GM19468 (cell line): ENCODE data around the gene SORCS3.

ENCODE experiments used
- ATAC-seq: cut with Tn5 transposase; IDR thresholded peaks from one replicate; pipeline ENCODE4 v1.9.1; 2021; ENCODE audit warnings: mild to moderate bottlenecking, moderate library complexity, moderate number of reproducible peaks; ENCODE audit not compliant: unreplicated experiment; ENCODE audit errors: extremely low read depth

Gene SORCS3

GRCh38 chr10:105197598-105198364, 556.7 kb downstream of the SORCS3 start:
- ATAC-seq = no peak

DNA sequence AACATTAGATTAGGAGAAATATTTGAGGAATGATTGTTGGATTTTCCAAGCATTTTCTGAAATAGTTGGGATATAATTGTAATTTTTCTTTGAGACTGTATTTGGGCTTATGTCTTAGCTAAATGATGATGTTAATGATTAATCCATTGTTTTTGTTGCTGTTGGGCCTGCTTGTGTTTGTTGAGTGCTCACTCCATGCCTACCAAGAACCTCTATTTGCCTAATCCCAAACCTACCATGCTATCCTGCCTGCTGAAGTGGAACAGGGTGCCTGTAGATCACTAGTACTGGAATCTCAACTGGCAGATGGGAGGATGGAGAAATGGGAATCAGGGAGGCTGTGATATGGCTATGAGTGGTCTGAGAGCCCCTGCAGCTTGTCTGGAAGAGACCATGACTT, 565.5 kb downstream of the SORCS3 start:
- ATAC-seq = no peak

DNA sequence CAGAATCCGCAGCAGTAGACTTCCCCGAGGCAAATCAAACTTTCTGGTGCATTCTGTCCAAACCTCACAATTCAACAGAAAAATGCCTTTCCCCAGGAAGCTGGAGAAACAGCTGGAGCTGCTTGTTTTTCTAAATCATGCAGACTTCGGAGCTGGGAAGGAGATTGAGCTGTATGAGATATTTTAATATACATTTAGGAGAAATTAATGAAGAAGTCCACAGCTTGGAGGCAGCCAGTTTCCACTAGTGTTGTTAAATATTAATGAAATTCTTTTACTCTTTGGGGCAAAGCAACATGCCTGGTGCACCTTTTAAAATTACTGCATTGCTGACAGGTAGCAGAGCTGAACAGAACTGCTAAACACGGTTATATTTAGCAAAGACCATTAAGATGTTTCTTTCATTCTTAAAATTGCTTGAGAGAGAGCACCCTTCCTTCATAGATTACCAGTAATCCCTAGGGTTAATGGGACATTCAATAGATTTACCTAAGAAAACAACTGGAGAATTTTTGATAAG, 566.4 kb downstream of the SORCS3 start:
- no peak for ATAC-seq

- no peak for ATAC-seq
Measured at GRCh38 chr10:105210546-105210945, 569.5 kb downstream of the SORCS3 start.

GRCh38 chr10:105237685-105238084, 596.6 kb downstream of the SORCS3 start:
- no peak for ATAC-seq

GRCh38 chr10:105239311-105240219, 598.5 kb downstream of the SORCS3 start:
- no peak for ATAC-seq

DNA sequence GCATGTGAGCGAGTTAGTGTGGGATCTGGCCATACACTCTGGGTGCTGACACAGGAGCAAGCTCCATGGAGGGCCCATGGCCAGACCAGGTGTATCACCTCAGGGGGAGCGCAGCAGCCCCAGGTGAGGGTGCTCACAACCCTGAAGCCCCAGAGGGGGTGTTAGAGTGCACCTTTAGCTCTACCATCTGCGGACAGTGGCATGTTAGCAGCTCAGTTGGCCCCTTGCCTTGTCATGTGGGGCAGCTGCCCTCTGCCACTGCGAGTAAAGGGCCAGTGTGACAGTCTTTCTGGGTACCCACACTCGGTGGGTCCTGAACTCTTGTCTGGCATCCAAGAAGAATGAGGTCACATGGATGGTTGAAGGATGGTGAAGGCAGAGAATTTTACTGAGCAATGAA, 600.2 kb downstream of the SORCS3 start:
- no peak for ATAC-seq

DNA sequence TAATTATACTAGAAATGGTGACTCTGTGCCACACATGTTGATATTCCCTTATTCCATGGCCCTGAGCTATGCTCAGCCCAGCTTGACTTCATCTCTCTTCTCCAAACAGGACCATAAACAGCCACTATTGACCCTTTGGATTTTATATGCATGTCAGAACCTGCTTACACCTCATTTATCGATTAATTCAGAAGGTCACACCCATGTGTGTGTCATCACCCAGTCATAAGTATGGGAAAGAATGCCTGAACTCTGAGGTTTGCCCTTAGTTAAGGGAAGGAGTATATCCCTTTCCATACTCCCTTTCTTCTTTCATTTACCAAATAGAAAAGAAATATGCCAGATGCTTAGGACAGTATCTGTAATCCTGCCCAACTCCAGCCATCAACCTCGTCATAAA, 602.3 kb downstream of the SORCS3 start:
- ATAC-seq = no peak

- ATAC-seq = no peak
Measured at GRCh38 chr10:105243825-105244224, 602.7 kb downstream of the SORCS3 start.

- no peak for ATAC-seq
Measured at GRCh38 chr10:105247831-105248499, 606.9 kb downstream of the SORCS3 start.

DNA sequence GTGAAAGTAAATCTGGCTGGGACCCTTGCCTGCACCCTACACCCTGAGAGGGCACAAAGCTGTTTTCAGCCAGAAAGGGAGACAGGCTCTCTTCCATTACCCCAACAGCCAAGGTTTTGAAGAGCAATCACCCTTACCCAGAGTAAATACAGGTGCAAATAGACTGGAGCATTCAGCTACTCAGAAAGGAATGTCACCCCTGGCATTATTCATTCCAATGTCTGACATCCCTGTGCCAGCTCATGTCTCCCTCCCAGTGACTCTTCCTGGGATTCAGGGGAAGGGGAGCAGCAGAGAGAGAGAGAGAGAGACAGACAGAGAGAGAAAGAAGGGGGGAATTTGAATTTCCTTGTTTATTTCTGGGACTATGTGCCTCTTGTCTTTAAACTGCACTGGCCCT, 611.8 kb downstream of the SORCS3 start:
- ATAC-seq = no peak

DNA sequence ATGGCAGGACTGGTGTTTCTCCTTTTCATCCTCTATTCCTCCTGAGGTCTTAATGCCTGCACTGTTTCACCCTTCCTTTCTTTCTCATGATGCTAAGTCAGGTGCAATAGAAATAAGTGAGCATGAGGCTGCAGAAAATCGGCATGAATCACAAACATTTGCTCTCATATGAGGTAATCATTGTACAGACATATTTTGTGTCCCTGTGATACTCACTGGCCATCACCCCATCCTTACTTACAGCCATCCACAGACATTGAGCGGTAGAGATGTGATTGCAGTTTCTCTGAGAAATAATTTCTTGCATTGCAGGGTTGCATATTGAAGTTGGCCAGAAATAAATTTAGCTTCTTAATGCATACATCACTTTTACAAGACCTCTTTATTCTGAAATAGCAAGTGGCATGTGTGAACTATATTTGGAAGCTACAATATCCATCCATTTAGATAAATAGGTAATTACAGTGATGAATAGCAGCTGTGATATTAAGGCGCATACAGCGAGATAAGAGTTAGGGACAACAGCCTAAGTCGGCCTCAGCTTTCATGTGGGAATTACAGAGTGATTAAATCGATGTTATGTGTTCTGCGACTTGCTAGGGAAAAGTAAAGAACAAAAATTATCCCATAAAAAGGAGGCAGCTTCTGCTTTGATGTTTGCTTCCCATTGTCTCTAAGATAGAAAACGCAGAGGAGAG, 612.6 kb downstream of the SORCS3 start:
- ATAC-seq = no peak

GRCh38 chr10:105258036-105258673, 617.1 kb downstream of the SORCS3 start:
- ATAC-seq = no peak

DNA sequence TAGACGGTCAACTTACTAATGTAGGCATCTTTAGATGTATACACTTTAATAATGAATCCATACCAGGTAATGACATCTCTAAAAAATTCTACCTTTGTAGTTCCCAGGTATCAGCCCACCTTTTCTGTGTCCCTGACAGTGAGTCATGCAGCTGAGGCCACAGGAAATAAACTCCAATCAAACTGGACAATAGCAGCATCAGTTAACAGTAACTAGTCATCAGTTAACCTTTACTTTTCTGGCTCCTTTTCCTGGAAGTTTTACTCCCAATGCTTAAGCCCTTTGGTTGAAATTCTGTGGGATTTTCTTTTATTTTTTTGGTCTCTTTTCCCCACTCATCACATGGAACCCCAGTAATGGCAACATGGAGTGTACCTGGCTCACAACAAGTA, 617.6 kb downstream of the SORCS3 start:
- ATAC-seq = no peak

DNA sequence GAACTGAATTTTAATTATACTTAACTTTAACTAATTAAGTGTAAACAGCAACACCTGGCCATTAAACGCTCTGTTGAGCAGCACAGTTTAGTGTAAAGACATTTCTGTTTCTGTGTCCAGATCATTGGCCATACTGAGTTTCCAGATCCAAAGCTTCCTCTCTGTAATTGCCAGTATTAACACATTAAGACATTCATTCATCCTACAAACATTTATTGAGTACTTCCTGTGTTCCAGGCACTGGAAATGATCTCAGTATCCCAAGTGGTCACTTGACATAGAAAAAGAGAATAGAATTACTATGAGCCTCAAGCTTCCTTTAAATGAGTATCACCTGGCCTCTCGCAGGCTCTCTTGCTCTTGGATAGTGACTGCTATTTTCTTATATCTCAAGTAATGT, 618.1 kb downstream of the SORCS3 start:
- no peak for ATAC-seq

- no peak for ATAC-seq
Measured at GRCh38 chr10:105262666-105263065, 621.6 kb downstream of the SORCS3 start.

DNA sequence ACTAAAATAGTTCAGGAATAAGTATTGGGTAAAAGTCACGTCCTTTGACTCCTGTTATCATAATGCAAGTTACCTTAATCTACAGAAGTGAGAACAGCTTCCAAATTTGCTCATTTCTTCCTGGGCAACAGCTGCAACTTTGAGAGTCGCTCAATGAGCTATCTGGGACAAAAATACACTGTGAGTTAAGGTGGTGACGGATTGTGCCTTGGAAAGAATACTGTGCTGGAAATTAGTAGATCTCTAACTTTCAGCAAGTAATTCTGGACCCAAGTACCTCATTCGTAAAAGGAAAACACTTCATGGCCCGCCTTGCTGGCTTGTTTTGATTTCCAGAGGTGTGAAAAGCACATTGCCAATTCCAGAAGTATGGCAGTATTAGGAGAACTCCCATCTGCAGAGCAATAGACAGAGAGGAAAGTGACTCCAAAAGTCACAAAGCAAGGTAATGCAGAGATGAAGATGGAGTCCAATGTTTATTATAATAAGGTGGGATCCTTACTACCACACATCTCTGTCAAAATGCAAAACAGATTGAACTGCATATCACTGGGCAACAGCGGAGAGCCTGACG, 626.0 kb downstream of the SORCS3 start:
- no peak for ATAC-seq

DNA sequence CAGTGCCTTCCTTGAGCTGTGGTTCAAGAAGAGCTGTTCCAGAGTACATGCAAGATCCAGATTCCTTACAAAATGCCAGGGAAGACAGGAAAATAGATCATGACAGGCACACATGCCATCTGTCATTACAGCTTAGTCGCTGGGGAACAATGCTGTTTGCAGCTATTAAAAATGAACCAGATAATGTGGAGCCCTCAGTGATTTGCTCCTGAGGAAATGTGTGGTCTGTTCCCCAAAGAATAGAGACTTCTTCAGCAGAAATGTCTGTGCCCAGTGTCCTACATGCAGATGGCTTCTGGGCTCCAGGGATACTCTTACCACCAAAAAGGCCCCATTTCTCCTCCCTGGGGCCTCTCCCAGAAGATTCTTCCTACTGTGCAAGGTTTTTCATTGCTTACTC, 627.9 kb downstream of the SORCS3 start:
- ATAC-seq = no peak

DNA sequence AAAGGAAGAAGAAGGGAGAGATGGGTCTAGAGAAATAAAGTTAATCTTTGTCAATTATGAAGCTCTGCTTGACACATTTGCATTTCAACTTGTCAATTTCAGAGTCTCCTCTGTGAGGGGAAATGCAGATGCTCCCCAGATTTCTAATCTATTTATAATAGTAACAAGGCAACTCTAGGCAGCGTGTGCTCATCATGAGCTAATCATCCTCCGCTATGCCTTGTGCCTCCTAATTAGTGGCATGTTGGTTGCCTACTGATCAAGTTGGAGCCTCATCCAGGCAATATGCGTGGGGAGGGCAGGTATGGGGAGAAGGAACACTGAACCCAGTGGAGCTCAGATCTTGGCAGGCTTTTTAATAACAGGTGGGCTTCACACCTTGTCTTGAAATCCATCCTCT, 628.6 kb downstream of the SORCS3 start:
- no peak for ATAC-seq
